Measurements from ENCODE around the gene DOCK9.
"Not testable (repeated sequence)": the region's sequence is repeated elsewhere in the genome, so short reads cannot be mapped to it uniquely, and the experiment has no call there.

DOCK9 gene

GRCh38 chr13:98775844-98776598, 201.8 kb downstream of the DOCK9 start:
- no peak for DNase-seq (ENCODE audit: low read depth, low spot score)

DNA sequence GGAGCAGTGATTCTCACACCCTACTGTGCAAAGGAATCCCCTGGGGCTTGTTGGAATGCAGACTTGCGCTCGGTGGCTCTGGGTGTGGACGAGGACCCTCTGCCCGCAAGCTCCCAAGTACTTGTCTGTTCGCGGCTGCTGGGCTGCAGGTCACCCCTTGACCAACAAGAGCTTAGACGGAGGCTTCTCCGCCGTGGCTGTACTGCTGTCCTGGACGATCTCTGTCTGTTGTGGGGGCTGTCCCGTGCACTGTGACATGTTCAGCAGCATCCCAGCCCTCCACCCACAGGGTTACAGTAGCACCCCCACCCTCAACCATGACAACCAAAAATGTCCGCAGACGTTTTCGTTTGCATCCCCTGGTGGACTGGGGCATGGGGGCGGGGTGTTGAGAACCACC, 202.5 kb downstream of the DOCK9 start:
- DNase-seq (ENCODE audit: low read depth, low spot score) = no peak

DNA sequence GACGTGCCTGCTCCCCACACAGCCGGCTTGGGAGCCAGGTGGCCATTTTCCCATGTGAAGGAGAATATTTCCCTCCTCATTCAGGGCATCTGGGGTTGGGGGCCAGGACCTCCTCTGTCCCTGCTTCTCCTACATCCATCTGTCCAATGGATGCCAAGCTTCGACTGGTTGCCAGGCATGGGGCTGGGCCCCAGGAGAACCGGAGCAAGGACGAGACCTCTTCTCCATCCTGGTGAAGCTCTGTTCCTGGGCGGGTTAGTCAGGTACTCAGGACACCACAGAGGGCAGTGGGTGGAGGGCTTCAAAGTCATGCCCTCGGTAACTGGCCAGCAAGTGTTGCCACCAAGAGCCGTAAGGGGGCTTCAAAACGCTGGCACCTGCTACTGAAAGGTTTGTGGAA, 203.1 kb downstream of the DOCK9 start:
- DNase-seq (ENCODE audit: low read depth, low spot score) = no peak

- DNase-seq (ENCODE audit: low read depth, low spot score) = no peak
Measured at GRCh38 chr13:98773921-98774320, 203.9 kb downstream of the DOCK9 start.

DNA sequence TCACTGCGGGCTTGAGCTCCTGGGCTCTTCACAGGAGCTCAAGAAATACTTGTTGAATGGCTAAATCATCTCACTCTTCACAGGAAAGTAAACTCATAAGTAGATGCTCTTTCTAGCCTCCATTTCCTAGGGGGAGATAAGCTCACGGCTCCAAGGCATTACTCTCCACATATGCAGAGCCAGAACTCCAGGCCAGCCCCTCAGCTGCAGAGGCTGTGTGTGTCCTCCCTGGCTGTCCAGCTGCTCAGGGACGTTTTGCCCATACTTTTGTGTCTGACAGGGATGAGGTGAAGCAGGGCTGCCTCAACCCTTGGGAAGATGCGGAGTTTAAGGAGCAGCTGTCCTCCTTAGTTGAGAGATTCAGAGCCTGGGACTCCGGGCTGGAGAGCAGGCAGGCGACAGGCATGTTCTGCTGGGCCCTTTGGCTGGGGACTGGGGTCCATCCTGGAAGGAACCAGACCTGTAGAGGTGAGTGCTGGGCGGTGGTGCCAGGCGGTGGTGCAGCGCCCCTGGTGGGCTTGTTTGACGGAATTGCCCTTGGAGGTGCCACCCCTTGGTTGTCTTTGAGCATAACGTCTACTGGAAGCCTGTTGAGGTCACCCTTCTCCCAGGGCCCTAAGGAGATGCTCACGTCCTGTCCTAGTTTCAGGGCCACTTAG, 204.9 kb downstream of the DOCK9 start:
- no peak for DNase-seq (ENCODE audit: low read depth, low spot score)

DNA sequence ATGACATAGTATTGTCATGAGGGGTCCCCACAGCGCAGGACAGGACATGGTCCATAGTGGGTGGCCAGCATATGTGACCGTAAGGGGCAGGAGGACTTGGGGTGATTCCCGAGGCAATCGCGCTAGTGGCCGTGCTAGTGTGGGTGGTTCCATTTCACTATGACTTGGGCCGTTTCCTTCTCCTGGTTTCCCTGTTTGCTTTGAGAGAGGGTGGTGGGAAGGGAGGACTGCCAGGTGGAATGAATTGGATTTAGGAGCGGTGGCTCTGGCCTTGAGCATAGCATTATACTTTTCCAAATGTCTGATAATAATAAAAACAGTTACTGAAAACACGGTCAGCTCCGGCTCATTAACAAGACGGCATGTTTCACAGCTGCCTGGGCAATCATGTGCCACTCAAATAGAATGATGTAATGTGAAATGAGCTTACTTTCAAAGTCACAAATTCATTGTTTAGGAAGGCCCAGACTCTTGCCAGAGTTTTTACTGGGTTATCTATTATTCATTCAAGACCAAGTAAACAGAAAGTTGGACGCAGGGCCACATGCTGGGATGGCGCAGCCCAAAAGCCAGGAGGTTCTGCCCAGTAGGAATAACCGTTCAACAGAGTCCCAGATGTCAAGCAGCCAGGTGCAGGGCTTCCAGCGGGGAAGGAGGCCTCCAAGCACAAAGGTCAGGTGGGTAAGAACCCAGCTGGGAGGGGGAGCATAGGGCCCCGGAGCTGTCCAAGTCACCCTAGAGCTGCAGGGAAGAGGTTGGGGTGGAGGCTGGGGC, 205.8 kb downstream of the DOCK9 start:
- DNase-seq (ENCODE audit: low read depth, low spot score) = no peak

GRCh38 chr13:98769736-98770135, 208.1 kb downstream of the DOCK9 start:
- DNase-seq (ENCODE audit: low read depth, low spot score) = no peak

GRCh38 chr13:98768522-98768921, 209.3 kb downstream of the DOCK9 start:
- DNase-seq (ENCODE audit: low read depth, low spot score) = no peak

DNA sequence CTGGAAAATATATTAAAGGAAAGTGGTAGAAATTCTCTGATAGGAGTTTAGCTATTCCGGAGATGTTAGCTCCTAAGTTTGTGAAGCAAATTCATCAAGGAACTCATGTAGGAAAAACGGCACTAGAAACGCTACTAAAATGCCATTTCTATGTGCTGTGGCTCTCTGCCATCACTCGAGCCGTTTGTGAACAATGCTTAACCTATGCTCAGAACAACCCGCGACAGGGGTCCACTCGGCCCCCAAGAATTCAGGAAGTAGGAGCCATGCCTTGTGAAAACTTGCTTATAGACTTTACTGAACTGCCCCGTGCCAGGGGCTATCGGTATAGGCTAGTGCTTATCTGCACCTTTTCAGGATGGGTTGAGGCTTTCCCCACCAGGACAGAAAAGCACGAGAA, 211.2 kb downstream of the DOCK9 start:
- no peak for DNase-seq (ENCODE audit: low read depth, low spot score)

GRCh38 chr13:98765996-98766519, 211.8 kb downstream of the DOCK9 start:
- no peak for DNase-seq (ENCODE audit: low read depth, low spot score)

DNA sequence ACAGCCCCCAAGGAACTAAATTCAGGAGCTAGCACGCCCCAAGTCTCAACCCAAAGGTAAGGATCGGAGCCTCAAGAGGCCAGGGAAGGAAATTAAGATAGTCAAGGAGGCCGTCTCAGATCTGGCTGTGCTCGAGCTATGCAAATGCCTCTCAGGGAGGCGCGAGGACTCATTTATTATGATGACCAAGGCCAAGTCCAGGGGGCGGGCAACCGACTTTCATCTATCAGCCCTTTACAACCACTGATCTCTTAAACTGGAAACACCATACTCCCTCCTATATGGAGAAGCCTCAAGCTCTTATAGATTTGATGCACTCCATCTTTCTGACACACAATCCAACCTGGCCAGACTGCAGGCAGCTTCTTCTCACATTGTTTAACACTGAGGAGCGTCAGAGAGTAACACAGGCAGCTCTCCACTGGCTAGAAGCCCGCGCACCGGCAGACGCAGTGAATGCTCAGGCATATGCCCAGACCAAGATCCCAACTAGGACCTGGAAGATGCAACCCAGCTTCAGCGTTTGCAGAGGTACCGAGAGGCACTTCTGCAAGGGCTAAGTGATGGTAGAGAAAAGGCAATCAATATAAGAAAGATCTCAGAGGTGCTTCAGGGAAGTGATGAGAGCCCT, 215.8 kb downstream of the DOCK9 start:
- no peak for DNase-seq (ENCODE audit: low read depth, low spot score)

DNA sequence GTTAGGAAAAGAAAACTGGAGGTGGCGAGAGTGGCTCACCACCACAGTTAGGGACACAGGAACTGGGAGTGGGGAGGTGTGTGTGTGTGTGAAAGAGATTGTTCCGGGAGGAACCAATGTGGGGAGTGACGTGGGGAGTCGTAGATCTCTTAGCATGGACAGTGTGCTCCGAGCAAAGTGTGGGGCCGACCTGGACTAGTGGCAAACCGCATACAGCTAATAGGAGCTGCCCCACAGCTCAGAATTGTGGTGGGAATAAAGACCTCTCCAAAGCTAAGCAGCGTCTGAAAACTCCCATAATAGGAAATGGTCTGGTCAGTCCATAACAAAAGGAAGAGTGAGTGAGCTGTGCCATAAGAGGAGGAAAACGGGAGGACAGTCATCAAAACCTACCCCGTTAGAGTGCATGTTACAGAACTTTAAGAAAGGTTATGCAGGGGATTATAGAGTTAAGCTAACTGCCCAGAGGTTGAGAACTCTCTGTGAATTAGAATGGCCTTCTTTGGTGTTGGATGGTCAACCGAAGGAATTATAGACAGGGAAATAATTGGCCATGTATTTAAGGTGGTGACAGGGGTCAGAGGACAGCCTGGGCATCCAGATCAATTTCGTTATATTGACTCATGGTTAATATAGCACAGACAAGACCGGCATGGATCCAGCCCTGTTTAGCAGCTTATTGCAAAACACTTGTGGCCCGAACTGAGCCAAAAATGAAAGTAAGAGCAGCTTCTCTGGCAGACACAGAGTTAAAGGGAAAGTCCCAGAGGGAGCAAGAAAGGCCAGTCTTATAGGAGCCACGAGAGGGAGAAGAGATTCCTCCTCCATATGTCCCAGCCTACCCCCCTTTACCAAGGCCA, 216.5 kb downstream of the DOCK9 start:
- no peak for DNase-seq (ENCODE audit: low read depth, low spot score)

DNA sequence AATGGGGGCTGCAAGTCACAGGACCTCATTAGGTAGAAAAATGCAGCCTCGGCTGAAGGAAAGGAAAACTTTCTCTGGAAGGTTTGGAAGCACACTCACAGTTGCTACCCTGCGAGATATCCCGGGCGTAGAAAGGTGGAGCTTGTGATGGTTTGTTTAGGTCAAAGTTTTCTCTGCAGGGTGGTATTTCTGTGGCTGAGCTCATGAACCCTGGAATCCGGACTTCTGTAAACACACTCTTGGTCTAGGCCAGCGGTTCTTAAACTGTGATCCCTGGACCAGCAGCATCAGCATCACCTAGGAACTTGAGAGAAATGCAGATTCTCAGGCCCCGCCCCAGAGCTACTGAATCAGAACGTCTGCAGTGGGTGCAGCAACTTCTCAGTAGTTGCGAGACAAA, 222.1 kb downstream of the DOCK9 start:
- DNase-seq (ENCODE audit: low read depth, low spot score) = no peak

- DNase-seq (ENCODE audit: low read depth, low spot score) = no peak
Measured at GRCh38 chr13:98755116-98755515, 222.7 kb downstream of the DOCK9 start.

DNA sequence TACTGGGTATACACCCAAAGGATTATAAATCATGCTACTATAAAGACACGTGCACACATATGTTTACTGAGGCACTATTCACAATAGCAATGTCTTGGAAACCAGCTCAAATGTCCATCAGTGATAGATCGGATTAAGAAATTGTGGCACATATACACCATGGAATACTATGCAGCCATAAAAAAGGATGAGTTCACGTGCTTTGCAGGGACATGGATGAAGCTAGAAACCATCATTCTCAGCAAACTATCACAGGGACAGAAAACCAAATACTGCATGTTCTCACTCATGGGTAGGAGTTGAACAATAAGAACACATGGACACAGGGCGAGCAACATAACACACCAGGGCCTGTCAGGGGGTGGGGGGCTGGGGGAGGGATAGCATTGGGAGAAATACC, 223.4 kb downstream of the DOCK9 start:
- DNase-seq (ENCODE audit: low read depth, low spot score) = not testable (repeated sequence)

DNA sequence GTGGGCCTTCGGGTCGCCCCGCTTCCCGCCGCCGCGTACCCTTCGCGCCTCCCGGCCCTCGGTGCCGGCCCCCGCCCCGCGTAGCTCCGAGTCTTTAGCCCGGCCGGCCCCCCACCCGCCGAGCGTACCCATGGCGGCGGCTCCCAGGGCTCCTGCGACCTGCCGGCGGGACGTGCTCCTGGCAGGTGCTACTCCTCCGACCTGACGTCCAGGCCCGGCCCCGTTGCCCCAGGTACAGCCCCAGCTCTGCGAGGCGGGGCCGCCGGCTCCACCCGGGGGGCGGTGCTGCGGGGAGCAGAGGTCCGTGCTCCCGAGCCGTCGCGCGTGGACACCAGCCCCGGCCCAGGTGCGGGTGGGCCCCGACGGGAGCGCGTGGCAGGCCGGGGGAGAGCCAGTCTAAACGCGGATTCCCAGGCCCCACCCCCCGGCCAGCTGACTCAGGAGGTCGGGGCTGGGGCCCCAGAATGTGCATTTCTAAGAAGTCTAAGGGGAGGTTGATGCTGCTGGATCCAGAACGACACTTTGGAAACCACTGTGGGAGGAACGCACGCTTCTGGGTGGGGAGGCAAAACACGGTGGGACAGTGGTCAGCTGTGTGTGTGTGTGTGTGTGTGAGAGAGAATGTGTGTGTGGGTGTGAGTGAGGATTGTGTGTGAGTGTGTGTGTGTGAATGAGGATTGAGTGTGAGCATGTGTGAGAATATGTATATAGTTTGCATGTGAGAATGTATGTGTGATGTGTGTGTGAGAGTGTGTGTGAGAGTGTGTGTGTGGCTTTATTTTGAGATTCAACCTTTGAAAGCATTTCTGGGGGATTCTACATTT, 225.2 kb downstream of the DOCK9 start, which contains the start of gene SLC15A1:
Gene SLC15A1, minus strand, starts transcription at position 206 of the 824 bp plus-strand sequence. Its CDS starts 74 bp downstream, at position 132.
- no peak for DNase-seq (ENCODE audit: low read depth, low spot score)

- no peak for DNase-seq (ENCODE audit: low read depth, low spot score)
Measured at GRCh38 chr13:98751861-98752466, 225.9 kb downstream of the DOCK9 start.

GRCh38 chr13:98751367-98751782, 226.5 kb downstream of the DOCK9 start:
- DNase-seq (ENCODE audit: low read depth, low spot score) = no peak

GRCh38 chr13:98749501-98749900, 228.4 kb downstream of the DOCK9 start:
- no peak for DNase-seq (ENCODE audit: low read depth, low spot score)
